ENCODE measurements around the gene SPTAN1.
A peak's percentile ranks its signal among the peaks of the same experiment; 100 is the strongest.
"Not testable (repeated sequence)": the region's sequence is repeated elsewhere in the genome, so short reads cannot be mapped to it uniquely, and the experiment has no call there.

The SPTAN1 gene

DNA sequence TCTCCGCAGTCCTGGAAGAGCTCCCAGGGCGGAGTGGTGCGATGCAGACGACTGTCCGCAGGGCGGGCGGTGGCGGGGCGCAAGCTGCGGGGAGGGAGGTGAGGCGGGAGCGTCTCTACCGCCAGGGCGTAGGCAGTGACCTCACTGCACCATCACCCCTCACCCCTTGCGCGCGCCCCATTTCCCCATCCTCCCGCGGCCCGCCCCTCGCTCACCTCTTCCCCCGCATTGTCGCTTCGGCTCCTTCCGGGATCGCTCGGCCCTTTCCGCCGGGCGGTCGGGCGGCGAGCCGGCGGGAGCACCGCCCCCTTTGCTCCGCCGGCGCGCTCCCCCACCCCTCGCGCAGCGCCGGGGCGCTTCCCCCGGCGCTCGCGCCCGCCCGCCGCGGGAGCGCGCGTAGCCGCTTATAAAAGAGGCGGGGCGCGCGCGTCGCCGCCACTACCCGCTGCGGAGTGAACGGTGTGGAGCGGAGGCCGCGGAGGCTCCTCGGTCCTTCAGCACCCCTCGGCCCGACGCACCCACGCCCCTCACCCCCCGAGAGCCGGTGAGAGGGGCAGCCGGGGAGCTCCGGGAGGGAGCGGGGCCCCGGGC lies at the start of gene SPTAN1:
Gene SPTAN1, plus strand, starts transcription at position 435 of the 591 bp plus-strand sequence. CDS start 14,154 bp downstream, outside the sequence.
- peak; percentile 93 for DNase-seq

DNA sequence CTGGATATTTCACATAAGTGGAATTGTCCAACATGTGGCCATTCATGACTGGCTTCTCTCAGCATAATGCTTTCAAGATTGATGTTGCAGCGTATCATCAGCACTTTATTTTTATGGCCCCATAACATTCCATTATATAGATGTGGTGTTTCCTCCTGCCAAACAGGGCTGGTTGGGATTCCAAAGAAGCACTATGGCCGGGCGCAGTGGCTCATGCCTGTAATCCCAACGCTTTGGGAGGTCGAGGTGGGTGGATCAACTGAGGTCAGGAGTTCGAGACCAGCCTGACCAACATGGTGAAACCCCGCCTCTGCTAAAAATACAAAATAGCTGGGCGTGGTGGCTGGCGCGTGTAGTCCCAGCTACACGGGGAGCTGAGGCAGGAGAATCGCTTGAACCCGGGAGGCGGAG lies 49.0 kb upstream of the SPTAN1 start:
- DNase-seq = not testable (repeated sequence)

DNA sequence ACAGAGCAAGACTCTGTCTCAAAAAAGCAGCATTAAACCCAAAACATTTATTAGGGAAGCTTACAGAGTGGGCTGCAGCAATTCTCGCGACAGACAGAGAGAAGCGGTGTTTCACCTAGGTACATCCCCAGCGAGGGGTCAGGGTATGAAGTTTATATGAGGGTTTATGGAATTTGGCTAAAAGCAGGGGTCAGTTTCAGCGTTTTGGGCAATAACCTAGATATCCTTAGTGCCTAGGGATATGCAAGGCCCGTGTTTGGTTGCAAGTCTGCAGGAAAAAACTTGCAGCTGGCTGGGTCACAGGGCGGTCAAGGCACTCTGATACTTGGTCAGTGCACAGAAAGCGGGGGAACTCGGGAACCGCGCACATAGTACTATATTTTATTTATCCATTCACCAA lies 48.5 kb upstream of the SPTAN1 start:
- no peak for DNase-seq

- DNase-seq = peak; percentile 95
These were observed 47.6 kb upstream of the SPTAN1 start, which contains the start of gene GLE1 for GRCh38 chr9:128504485-128505413. GLE1 (plus strand) TSS chr9:128504719; CDS start chr9:128504806, 87 bp downstream.

DNA sequence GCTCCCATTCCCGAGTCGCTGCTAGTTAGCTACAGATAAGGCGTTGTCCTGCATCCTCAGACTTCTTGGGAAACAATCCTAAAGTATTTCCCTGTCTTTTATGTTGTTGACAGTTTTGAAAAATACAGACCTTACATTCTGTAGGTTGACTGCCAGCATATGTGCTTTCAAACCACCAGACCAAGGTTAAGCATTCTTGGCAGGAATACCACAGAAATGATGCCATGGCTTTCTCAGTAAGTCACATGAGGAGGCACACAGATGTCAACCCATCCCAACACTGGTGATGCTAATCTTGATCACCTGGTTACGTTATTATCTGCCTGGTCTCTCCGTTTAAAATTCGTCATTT lies 47.0 kb upstream of the SPTAN1 start:
- no peak for DNase-seq

DNA sequence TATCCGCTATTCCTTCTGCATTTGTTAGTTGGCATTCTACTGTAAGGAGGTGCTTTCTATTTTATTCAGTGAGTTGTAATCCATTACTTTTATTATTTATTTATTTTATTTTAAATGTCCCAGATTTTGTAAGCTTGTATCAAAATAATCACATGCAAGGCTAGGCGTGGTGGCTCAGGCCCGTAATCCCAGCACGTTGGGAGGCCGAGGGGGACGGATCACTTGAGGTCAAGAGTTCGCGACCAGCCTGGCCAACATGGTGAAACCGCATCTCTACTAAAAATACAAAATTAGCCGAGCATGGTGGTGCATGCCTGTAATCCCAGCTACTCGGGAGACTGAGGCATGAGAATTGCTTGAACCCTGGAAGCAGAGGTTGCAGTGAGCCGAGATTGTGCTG lies 46.5 kb upstream of the SPTAN1 start:
- not testable (repeated sequence) for DNase-seq

DNA sequence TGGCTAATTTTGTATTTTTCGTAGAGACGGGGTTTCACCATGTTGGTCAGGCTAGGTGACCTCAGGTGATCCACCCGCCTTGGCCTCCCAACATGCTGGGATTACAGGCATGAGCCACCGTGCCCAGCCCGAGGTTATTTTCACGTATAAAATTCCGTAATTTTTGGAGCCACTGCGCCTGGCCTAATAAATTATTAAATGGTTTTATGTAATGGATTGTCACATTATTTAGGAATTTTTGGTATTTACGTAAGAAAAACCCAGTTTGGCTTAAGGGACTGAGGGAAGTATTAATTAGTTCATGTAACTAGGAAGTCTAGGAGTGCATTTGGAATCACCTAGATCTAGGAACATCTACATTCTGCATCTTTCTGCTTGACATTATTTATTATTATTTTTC lies 39.6 kb upstream of the SPTAN1 start:
- no peak for DNase-seq

GRCh38 chr9:128521956-128522355 lies 30.4 kb upstream of the SPTAN1 start:
- no peak for DNase-seq

DNA sequence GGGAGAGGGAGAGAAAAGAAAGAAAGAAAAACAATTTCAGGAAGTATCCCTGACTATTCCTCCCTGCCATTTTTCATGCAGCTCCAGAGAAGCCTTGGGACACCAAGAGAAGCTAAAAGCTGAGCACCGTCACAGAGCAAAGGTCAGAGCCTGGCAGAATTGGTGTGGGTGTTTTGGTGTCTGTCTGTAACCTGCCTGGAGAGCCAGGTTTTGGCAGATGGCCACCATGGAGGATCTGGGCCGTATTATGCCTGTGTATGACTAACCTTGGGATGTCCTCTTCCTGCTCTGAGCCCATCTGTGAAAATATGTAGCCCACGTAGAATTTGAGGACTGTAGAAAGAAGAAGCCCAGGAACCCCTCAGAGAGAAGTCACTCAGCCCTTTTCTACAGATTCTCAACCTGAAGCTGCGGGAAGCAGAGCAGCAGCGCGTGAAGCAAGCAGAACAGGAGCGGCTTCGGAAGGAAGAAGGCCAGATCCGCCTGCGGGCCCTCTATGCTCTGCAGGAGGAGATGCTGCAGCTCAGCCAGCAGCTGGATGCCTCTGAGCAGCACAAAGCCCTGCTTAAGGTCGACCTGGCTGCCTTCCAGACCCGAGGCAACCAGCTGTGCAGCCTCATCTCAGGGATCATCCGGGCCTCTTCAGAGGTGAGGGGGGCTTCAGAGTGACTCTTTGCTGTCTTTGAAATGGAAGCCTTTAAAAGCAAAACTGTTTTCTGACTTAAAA lies 29.0 kb upstream of the SPTAN1 start:
- peak; percentile 8 for DNase-seq

GRCh38 chr9:128526720-128527119 lies 25.7 kb upstream of the SPTAN1 start:
- DNase-seq = no peak

- no peak for DNase-seq
These were observed 23.8 kb upstream of the SPTAN1 start for GRCh38 chr9:128528445-128529160.

GRCh38 chr9:128529191-128529590 lies 23.2 kb upstream of the SPTAN1 start:
- DNase-seq = no peak

DNA sequence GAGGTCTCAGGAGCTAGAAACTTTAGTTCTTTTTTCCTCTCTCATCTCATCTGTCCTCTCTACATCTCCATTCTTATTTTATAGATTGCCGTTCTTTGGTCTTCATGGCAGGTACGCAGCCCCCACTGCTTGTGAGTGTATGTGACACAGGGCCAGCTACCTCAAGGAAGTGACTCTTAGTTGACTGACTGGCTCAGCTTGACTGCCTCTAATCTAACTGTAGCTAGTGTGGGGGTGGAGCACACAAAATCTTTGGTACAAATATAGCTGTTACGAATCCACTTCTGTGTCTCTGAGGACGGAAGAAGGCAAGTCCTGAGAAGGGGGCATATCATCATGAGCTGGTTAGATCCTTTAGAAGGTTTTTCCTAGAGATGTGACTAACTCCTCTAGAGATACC lies 19.8 kb upstream of the SPTAN1 start:
- DNase-seq = no peak

DNA sequence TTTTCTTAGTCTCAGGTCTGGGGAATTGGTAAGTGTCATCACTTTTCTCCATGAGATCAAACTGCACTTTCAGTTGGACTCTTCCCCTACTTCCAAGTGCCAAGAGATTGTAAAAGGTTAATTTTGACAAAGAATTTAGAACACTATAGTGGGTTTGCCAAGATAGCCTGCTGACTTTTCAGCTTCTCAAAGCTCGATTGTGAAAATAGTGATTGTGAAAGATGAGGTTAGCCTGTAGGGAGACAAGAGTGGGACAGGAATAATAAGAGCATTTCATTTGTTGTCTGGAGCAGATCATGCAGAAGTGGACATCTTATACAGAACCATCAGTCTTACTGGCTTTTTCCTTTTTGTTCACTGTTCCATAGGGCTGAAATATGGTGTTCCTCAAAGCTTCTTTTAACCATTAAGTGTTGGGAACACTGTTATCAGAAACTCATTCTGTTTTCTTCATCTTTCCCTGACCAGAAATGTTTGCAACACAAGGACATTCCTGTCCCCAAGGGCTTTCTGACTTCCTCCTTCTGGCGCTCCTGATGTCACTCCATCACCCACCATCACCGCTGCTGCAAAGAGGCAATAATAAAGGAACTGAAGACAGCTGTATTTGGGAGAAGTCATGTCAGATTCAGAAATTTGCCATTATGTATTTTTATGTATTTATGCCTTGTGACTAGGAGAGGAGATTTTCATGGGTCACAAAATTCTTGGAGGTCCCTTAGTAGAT lies 11.6 kb upstream of the SPTAN1 start:
- DNase-seq = no peak

GRCh38 chr9:128546504-128546903 lies 5.9 kb upstream of the SPTAN1 start:
- no peak for DNase-seq

- no peak for DNase-seq
These were observed 3.5 kb upstream of the SPTAN1 start for GRCh38 chr9:128548876-128549275.

DNA sequence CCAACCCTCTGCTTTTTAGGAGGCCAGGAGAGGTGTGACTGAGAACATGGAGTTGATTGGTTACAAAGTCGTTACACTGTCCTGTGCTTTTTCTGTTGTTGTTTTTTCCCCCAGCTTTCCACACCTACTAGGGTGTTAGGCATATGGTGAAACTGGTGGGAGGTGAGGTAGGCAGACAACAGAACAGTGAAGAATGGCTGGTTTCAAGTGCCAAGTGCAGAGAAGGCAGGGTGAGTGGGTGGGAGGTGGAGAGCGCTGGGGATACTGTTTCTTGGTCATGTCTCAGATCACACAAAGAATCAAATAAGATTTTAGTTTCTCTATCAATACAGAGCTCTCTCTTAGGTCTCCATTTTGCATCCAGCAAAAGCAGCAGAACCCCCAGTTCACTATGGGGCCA lies 2.2 kb upstream of the SPTAN1 start:
- DNase-seq = peak; percentile 19

DNA sequence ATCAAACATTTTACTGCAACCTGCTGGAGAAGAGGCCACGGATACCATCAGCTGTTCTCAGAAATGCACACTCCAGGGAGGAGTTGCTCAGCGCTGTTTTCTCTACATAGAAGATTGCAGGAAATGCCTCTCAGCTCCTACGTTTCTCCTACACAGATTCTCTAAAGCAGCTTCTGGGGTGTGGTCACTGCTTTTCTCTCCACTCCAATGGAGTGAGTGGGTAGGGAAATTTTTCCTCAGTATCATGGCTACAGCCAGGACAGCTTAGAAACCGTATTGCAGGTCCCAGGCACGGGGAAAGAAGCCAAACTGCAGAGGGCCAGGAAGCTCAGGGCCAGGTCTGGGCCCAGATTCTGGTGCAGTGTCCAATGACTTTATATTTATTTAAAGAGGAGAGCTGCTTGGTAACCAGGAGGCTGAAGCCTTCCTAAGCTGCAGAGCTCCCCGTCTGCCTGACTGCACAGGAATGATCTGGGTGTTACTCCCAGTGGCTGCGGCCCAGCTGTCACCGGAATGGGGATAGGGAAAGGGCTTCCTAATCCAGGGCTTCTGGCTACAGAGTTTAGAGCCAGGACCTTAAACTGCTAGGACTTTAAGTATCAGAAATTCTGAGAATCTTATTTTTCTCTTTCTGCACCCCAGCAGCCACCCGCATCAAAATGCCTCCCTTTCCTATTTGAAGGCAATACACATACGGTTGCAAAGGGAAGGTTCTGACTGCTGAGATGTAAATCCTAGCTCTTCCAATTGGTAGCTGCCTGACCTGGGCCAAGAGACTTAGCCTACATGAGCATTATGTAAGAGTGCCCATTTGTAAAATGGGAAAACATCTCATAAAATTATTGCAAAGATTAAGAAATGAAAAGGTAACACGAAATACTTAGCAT lies 1.4 kb upstream of the SPTAN1 start:
- peak; percentile 74 for DNase-seq

DNA sequence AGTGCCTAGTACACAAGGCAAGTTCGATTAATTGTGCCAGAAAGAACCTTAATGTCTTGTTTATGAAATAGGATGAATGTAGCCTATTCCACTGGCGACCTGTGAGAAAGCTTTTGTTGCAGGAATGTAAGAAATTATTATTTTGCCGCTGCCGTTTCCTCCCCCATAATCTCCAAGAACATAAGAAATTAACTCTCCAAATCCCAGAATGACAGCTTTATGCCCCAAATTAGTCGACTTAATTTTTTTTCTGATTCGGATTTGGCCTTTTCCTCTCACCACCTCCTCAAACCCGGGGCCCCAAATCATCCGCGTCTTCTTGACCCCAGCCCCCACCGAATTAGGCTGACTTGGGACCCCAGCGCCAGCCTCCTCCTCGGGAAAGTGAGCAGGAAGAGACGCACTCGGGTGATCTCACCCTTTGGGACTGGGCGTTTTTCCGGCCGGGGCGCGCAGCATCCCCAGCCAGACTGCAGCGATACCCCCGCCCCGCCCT lies 682 bp upstream of the SPTAN1 start:
- no peak for DNase-seq

DNA sequence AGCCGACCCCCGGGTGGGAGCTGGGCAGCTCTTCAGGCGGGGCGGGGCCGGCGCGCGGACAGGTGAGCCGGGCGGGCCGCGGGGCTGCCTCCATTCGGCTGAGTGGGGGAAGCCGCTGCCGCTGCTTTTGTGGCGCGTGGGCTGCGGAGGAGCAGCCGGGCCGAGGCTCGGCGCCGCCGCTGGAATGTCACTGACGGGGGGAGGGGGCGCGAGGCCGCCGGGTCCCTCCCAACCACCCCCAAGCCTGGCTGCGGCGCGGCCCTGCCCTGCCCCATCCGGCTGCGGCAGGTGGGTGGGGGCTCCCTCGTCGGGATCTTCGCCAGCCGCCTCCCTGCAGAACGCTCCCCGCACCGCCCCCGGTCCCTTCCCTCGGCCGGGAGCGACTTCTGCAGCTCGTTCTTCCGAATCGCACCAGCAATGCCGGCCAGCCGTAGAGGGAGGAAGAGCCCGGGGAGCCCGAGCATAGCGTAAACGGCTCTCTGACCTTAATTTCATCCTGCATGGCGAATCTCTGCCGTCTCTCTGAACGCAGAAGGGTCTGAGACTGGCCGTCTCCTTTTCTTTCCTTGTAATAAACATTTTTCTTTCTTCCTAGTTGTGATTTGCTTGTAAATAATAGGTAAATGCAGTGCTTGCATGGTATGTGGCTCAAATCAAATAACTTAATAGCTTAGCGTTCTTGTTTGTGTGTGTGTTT lies 505 bp downstream of the SPTAN1 start:
- DNase-seq = peak; percentile 81

Data from retina (tissue), 1 donor.